Keratinocyte (primary cell): Measurements from ENCODE around the gene GABPB2. TPM values are rescaled to one million over a fixed set of nuclear protein-coding genes. Genes with fewer than 3 reads are reported as not detected.
A peak's percentile ranks its signal among the peaks of the same experiment; 100 is the strongest.
"Not testable (repeated sequence)": the region's sequence is repeated elsewhere in the genome, so short reads cannot be mapped to it uniquely, and the experiment has no call there.

Source experiments
- DNase-seq: peaks from one replicate; pipeline ENCODE4 v3.0.0-alpha.2; 2011; ENCODE audit warnings: low read depth, missing footprints, low spot score
- FAIRE-seq: peaks from 2 replicates; lab custom pipeline; 2011; peaks lifted over from hg19 to GRCh38; lab: Jason Lieb, UNC
- H2AFZ ChIP-seq: 2 replicates; pipeline ENCODE4 v1.6.0; 2012; ENCODE audit warnings: low read length, control low read depth, inconsistent platforms; ENCODE audit not compliant: control insufficient read depth
- H3K27ac ChIP-seq: 2 replicates; pipeline ENCODE4 v1.5.1; 2011; ENCODE audit warnings: low read length; ENCODE audit not compliant: control insufficient read depth, insufficient read depth
- H3K27me3 ChIP-seq: 3 replicates; pipeline ENCODE4 v1.6.0; 2011; ENCODE audit warnings: low read length; ENCODE audit not compliant: control insufficient read depth, insufficient read depth; ENCODE audit errors: extremely low read depth
- H3K36me3 ChIP-seq, 2 experiments: 2 replicates in 1 of 2; 3 replicates in 1 of 2; pipeline ENCODE4 v1.5.1; 2011; ENCODE audit warnings: low read length in 2 of 2, mild to moderate bottlenecking in 1 of 2; ENCODE audit not compliant: control insufficient read depth in 2 of 2, insufficient read depth in 2 of 2; ENCODE audit errors: extremely low read depth in 1 of 2
- H3K4me1 ChIP-seq: 3 replicates; pipeline ENCODE4 v1.5.1; 2011; ENCODE audit warnings: low read length; ENCODE audit not compliant: control insufficient read depth, insufficient read depth; ENCODE audit errors: extremely low read depth
- H3K4me2 ChIP-seq: 3 replicates; pipeline ENCODE4 v1.6.0; 2011; ENCODE audit warnings: low read depth, low read length; ENCODE audit not compliant: control insufficient read depth, insufficient read depth; ENCODE audit errors: extremely low read depth
- H3K4me3 ChIP-seq, 3 experiments: fragments of 200-600 bp in 1 of 3; sonication (generic) in 1 of 3; 2 replicates in 2 of 3; 3 replicates in 1 of 3; pipeline ENCODE4 v1.5.1; 2011 to 2016; ENCODE audit warnings: low read length in 3 of 3, mild to moderate bottlenecking in 3 of 3, control low read depth in 2 of 3, inconsistent platforms in 1 of 3, low read depth in 1 of 3, mixed read lengths in 1 of 3, mixed run types in 1 of 3, moderate library complexity in 1 of 3; ENCODE audit not compliant: control insufficient read depth in 2 of 3, insufficient read depth in 2 of 3; ENCODE audit errors: extremely low read depth in 1 of 3
- H3K79me2 ChIP-seq: 2 replicates; pipeline ENCODE4 v1.6.0; 2012; ENCODE audit warnings: low read length; ENCODE audit not compliant: control insufficient read depth, insufficient read depth
- H3K9ac ChIP-seq: 3 replicates; pipeline ENCODE4 v1.6.0; 2011; ENCODE audit warnings: low read length; ENCODE audit not compliant: control insufficient read depth, insufficient read depth; ENCODE audit errors: extremely low read depth
- H3K9me1 ChIP-seq: 3 replicates; pipeline ENCODE4 v1.6.0; 2011; ENCODE audit warnings: low read length; ENCODE audit not compliant: control insufficient read depth, insufficient read depth; ENCODE audit errors: extremely low read depth
- H3K9me3 ChIP-seq: 2 replicates; pipeline ENCODE4 v1.5.1; 2012; ENCODE audit warnings: low read depth, low read length; ENCODE audit not compliant: control insufficient read depth
- H4K20me1 ChIP-seq: 3 replicates; pipeline ENCODE4 v1.6.0; 2011; ENCODE audit warnings: low read length; ENCODE audit not compliant: control insufficient read depth, insufficient read depth; ENCODE audit errors: extremely low read depth
- CTCF ChIP-seq, 3 experiments: IDR thresholded peaks in 1 of 3; conservative IDR thresholded peaks in 1 of 3; optimal IDR thresholded peaks in 1 of 3; 2 replicates in 2 of 3; 3 replicates in 1 of 3; pipeline versions ENCODE3 to v1.5.1; 2011; ENCODE audit warnings: low read length in 3 of 3, mild to moderate bottlenecking in 3 of 3, moderate library complexity in 2 of 3, control low read depth in 1 of 3, inconsistent platforms in 1 of 3; ENCODE audit not compliant: insufficient read depth in 2 of 3; ENCODE audit errors: extremely low read depth in 1 of 3
- EZH2 ChIP-seq: IDR thresholded peaks from one replicate; pipeline ENCODE4 v1.6.1; 2012; ENCODE audit warnings: inconsistent platforms, mild to moderate bottlenecking, low read length, moderate library complexity
- dilution Hi-C: fragments of 300-500 bp; cut with MboI; formaldehyde crosslinking; loops from one replicate; pipeline ENCODE4 v1.7.0; 2020; ENCODE audit warnings: low sequenced_read_pairs; ENCODE audit not compliant: extremely low pct_ligation_motif_present
- polyA plus RNA-seq, 5 experiments: library from polyadenylated mRNA; depleted of rRNA in 3 of 5; stranded (reverse) in 3 of 5; stranded (forward) in 1 of 5; unstranded in 1 of 5; fragments of >200 nt; gene quantifications; 1 replicate in 1 of 5; 2 replicates in 3 of 5; 3 replicates in 1 of 5; pipeline versions ENCODE4 v1.2.1 to v1.2.3, GENCODE V29; 2011 to 2012; ENCODE audit warnings: missing spikeins in 2 of 5, low read depth in 1 of 5, low replicate concordance in 1 of 5

Gene GABPB2
- polyA plus RNA-seq, 1 donor (not counting 4 experiments of a cell fraction or from before 2014, with no cell fraction given) = 13.3 TPM

GRCh38 chr1:151072224-151072623, 1.7 kb downstream of the GABPB2 start:
- dilution Hi-C loops = no loop called here
- TF ChIP-seq CTCF (optimal IDR thresholded peaks at IDR 0.05 in 1 of 3, IDR thresholded peaks at IDR 0.05 in 1 of 3, conservative IDR thresholded peaks at IDR 0.05 in 1 of 3; ENCODE audit: extremely low read depth in 1 of 3, insufficient read depth in 2 of 3, low read length in 3 of 3) = no peak
- TF ChIP-seq EZH2 = no peak
- Histone ChIP-seq H2AFZ (no peak overlapping the region), H3K9me3 (no peaks in the 10 kb centered on the region), H3K4me2 (no peak overlapping the region), H3K9ac (no peak overlapping the region), H3K4me1 (peaks cover 4% of the 10 kb centered on the region), H3K9me1 (no peaks in the 10 kb centered on the region), H3K4me3 (no peak overlapping the region), H3K36me3 (peaks cover 0 to 1% of the 10 kb centered on the region in 2 experiments), H4K20me1 (no peaks in the 10 kb centered on the region), H3K27ac (no peak overlapping the region), H3K79me2 (no peaks in the 10 kb centered on the region), H3K27me3 (no peaks in the 10 kb centered on the region)
- FAIRE-seq (no peak), DNase-seq (no peak)

GRCh38 chr1:151085953-151086559, 15.5 kb downstream of the GABPB2 start:
- Histone ChIP-seq H3K27me3 (no peaks in the 10 kb centered on the region), H3K4me1 (no peaks in the 10 kb centered on the region), H3K4me2 (no peak overlapping the region), H4K20me1 (no peaks in the 10 kb centered on the region), H3K36me3 (no peaks in the 10 kb centered on the region), H3K9ac (no peak overlapping the region), H3K9me3 (no peaks in the 10 kb centered on the region), H3K9me1 (no peaks in the 10 kb centered on the region), H3K4me3 (no peak overlapping the region), H2AFZ (no peak overlapping the region), H3K27ac (no peak overlapping the region), H3K79me2 (no peaks in the 10 kb centered on the region)
- dilution Hi-C loops = no loop called here
- no peak for DNase-seq
- no peak for TF ChIP-seq CTCF (optimal IDR thresholded peaks at IDR 0.05 in 1 of 3, IDR thresholded peaks at IDR 0.05 in 1 of 3, conservative IDR thresholded peaks at IDR 0.05 in 1 of 3; ENCODE audit: extremely low read depth in 1 of 3, insufficient read depth in 2 of 3, low read length in 3 of 3)
- TF ChIP-seq EZH2 = no peak
- FAIRE-seq = no peak

GRCh38 chr1:151097426-151097825, 26.9 kb downstream of the GABPB2 start:
- DNase-seq, H3K27me3 ChIP-seq, H4K20me1 ChIP-seq, FAIRE-seq, H3K9me1 ChIP-seq, H3K4me3 ChIP-seq, dilution Hi-C loops, H3K9me3 ChIP-seq, H3K79me2 ChIP-seq, H3K9ac ChIP-seq, H3K36me3 ChIP-seq, H3K4me1 ChIP-seq, H3K4me2 ChIP-seq: not testable (repeated sequence)
- H3K27ac ChIP-seq = peak overlapping the region; percentile 14
- peak overlapping the region; percentile 26 for H2AFZ ChIP-seq
